K562 (cell line): ENCODE measurements around the gene RNU6-9. TPM values are rescaled to one million over a fixed set of nuclear protein-coding genes. Genes with fewer than 3 reads are reported as not detected.

Source experiments
- ATAC-seq: fragments of 200-7000 bp; cut with Tn5 transposase; 3 replicates; pipeline ENCODE4 v1.9.1; 2020; ENCODE audit warnings: moderate library complexity
- BruUV-seq: library from RNA; stranded (reverse); fragments of 400-500 nt; replicated peaks from 2 replicates; lab custom pipeline; 2021; lab: Mats Ljungman, UMichigan
- CTCF ChIA-PET: fragments of 300-600 bp; formaldehyde crosslinking; extraction: SDS; loops from one replicate; lab custom pipeline; 2021; ENCODE audit warnings: low intra/inter-chr PET ratio; lab: Yijun Ruan, JAX
- POLR2A ChIA-PET: fragments of 300-600, 350-650 bp; sonication (Branson Sonifier 250); formaldehyde crosslinking; extraction: SDS; loops from one replicate; lab custom pipeline; 2021; ENCODE audit warnings: antibody characterized with exemption, inconsistent platforms; lab: Yijun Ruan, JAX
- DNase-seq, 4 experiments: peaks; one replicate each; pipeline versions ENCODE4 v3.0.0 to v3.0.0-alpha.2; 2011 to 2018; ENCODE audit warnings: low spot score in 3 of 4, mixed read lengths in 3 of 4; ENCODE audit errors: extremely low read depth in 1 of 4
- FAIRE-seq: peaks from 2 replicates; lab custom pipeline; 2011; peaks lifted over from hg19 to GRCh38; lab: Jason Lieb, UNC
- H2AFZ ChIP-seq: 2 replicates; pipeline ENCODE4 v1.6.0; 2011; ENCODE audit warnings: low read depth, low read length, control low read depth, inconsistent platforms
- H3K27ac ChIP-seq: fragments of 200-600 bp; 3 replicates; pipeline ENCODE4 v1.8.0; 2011; ENCODE audit warnings: low read depth, mild to moderate bottlenecking, control low read depth, inconsistent platforms, low read length, moderate library complexity, mixed read lengths; ENCODE audit errors: extremely low read depth
- H3K27me3 ChIP-seq, 2 experiments: fragments of 300-600 bp in 1 of 2; 2 replicates in 1 of 2; 3 replicates in 1 of 2; pipeline versions ENCODE4 v1.6.0 to v1.8.0; 2011; ENCODE audit warnings: inconsistent platforms in 2 of 2, low read length in 2 of 2, mild to moderate bottlenecking in 1 of 2, mixed read lengths in 1 of 2, moderate library complexity in 1 of 2; ENCODE audit not compliant: control insufficient read depth in 2 of 2, insufficient read depth in 2 of 2
- H3K36me3 ChIP-seq: fragments of 300-600 bp; 3 replicates; pipeline ENCODE4 v1.8.0; 2011; ENCODE audit warnings: mild to moderate bottlenecking, low read length, inconsistent platforms; ENCODE audit not compliant: control insufficient read depth, insufficient read depth
- H3K4me1 ChIP-seq, 2 experiments: fragments of 200-600 bp in 1 of 2; replicated peaks in 1 of 2; 2 replicates in 1 of 2; 3 replicates in 1 of 2; pipeline versions ENCODE4 v1.5.1 to v1.8.0; 2011; ENCODE audit warnings: inconsistent platforms in 2 of 2, low read length in 2 of 2, mild to moderate bottlenecking in 1 of 2, mixed read lengths in 1 of 2, moderate library complexity in 1 of 2; ENCODE audit not compliant: control insufficient read depth in 2 of 2, insufficient read depth in 2 of 2
- H3K4me2 ChIP-seq: 2 replicates; pipeline ENCODE4 v1.6.1; 2011; ENCODE audit warnings: low read length, control low read depth, inconsistent platforms, mixed read lengths; ENCODE audit not compliant: insufficient read depth
- H3K4me3 ChIP-seq: fragments of 200-600 bp; sonication (generic), shearing (Covaris generic); 2 replicates; pipeline ENCODE4 v1.5.1; 2016; ENCODE audit warnings: control low read depth, inconsistent platforms
- H3K79me2 ChIP-seq: fragments of 200-600 bp; 3 replicates; pipeline ENCODE4 v1.8.0; 2011; ENCODE audit warnings: low read length, inconsistent platforms; ENCODE audit not compliant: control insufficient read depth, insufficient read depth
- H3K9ac ChIP-seq, 2 experiments: 2 replicates each; pipeline versions ENCODE4 v1.6.0 to v1.6.1; 2011; ENCODE audit warnings: low read depth in 2 of 2, low read length in 2 of 2, control low read depth in 1 of 2, inconsistent platforms in 1 of 2, mild to moderate bottlenecking in 1 of 2, mixed read lengths in 1 of 2; ENCODE audit not compliant: insufficient read depth in 1 of 2
- H3K9me1 ChIP-seq: one replicate; pipeline ENCODE4 v1.6.0; 2011; ENCODE audit warnings: inconsistent platforms, mild to moderate bottlenecking, low read length, moderate library complexity; ENCODE audit not compliant: control insufficient read depth, insufficient read depth
- H3K9me3 ChIP-seq: replicated peaks from 2 replicates; pipeline ENCODE4 v1.5.1; 2011; ENCODE audit warnings: low read depth, low read length, inconsistent platforms; ENCODE audit not compliant: control insufficient read depth, insufficient read depth
- H4K20me1 ChIP-seq: replicated peaks from 2 replicates; pipeline ENCODE4 v1.6.1; 2011; ENCODE audit warnings: low read length, inconsistent platforms, mixed read lengths; ENCODE audit not compliant: control insufficient read depth, insufficient read depth
- CHD4 ChIP-seq: fragments of 200-600 bp; sonication (generic); IDR thresholded peaks from 3 replicates; pipeline ENCODE4 v1.6.1; 2012; ENCODE audit warnings: low read depth, mild to moderate bottlenecking, mixed read lengths, low read length, inconsistent platforms; ENCODE audit not compliant: insufficient read depth, insufficient replicate concordance, poor library complexity, severe bottlenecking
- E2F5 ChIP-seq: sonication (generic); formaldehyde crosslinking; IDR thresholded peaks from 2 replicates; pipeline ENCODE4 v1.8.0; 2022; ENCODE audit warnings: mild to moderate bottlenecking, missing genetic modification reagents
- GABPA ChIP-seq: fragments of 200-800 bp; sonication (Bioruptor generic); conservative IDR thresholded peaks from 2 replicates; pipeline ENCODE4 v1.6.1; 2016; ENCODE audit warnings: low read depth, missing genetic modification characterization, missing compliant biosample characterization
- HNRNPH1 ChIP-seq: fragments of 200-400 bp; formaldehyde crosslinking; optimal IDR thresholded peaks from 2 replicates; pipeline ENCODE3; 2017; ENCODE audit warnings: low read depth, mild to moderate bottlenecking, low read length, moderate library complexity
- MBD1 ChIP-seq: fragments of 250-450 bp; sonication (Bioruptor Pico); IDR thresholded peaks from 2 replicates; pipeline ENCODE4 v1.8.0; 2022; ENCODE audit warnings: inconsistent platforms
- MCM2 ChIP-seq: fragments of 450-650 bp; IDR thresholded peaks from 2 replicates; pipeline ENCODE4 v1.6.1; 2017; ENCODE audit warnings: low read depth, mild to moderate bottlenecking
- NR2F6 ChIP-seq: fragments of 450-650 bp; formaldehyde crosslinking; IDR thresholded peaks from 2 replicates; pipeline ENCODE4 v1.4.0; 2020; ENCODE audit warnings: mild to moderate bottlenecking
- RBM39 ChIP-seq: fragments of 200-400 bp; formaldehyde crosslinking; optimal IDR thresholded peaks from 2 replicates; pipeline ENCODE3; 2018; ENCODE audit warnings: low read depth, low read length
- TRIM24 ChIP-seq, 2 experiments: fragments of 450-650 bp; IDR thresholded peaks; 2 replicates each; pipeline ENCODE4 v1.6.1; 2016
- ZBTB2 ChIP-seq: fragments of 450-650 bp; IDR thresholded peaks from 2 replicates; pipeline ENCODE4 v1.6.1; 2016; ENCODE audit warnings: antibody characterized with exemption
- ZKSCAN8 ChIP-seq: fragments of 200-800 bp; sonication (Bioruptor generic); IDR thresholded peaks from 2 replicates; pipeline ENCODE4 v1.6.1; 2016; ENCODE audit warnings: missing genetic modification characterization, missing compliant biosample characterization
- ZNF589 ChIP-seq: fragments of 200-800 bp; sonication (Bioruptor generic); IDR thresholded peaks from 2 replicates; pipeline ENCODE4 v1.6.1; 2016; ENCODE audit warnings: low read depth, missing genetic modification characterization, missing compliant biosample characterization
- ZNF785 ChIP-seq: fragments of 250-450 bp; sonication (Bioruptor Pico); IDR thresholded peaks from 2 replicates; pipeline ENCODE4 v1.4.0; 2020; ENCODE audit warnings: mild to moderate bottlenecking
- WGBS: fragments of 100-300 bp; shearing (Covaris generic); methylation state at CpG from one replicate; pipeline ENCODE4 v1.1.6; 2016; ENCODE audit warnings: low coverage, mixed read lengths; ENCODE audit not compliant: insufficient coverage; ENCODE audit errors: missing lambda C conversion rate; 5-methylcytosine and 5-hydroxymethylcytosine counted together
- in situ Hi-C: fragments of 300-500 bp; cut with MboI; formaldehyde crosslinking; loops from 4 replicates; pipeline ENCODE4 v1.15.0; 2018; ENCODE audit warnings: inconsistent platforms, mixed read lengths
- intact Hi-C: fragments of 100-400 bp; cut with micrococcal nuclease; formaldehyde crosslinking; loops from 2 replicates; pipeline ENCODE4 v1.14.2; 2022
- polyA plus RNA-seq, 8 experiments: library from polyadenylated mRNA; depleted of rRNA in 4 of 8; stranded (reverse) in 5 of 8; unstranded in 3 of 8; fragments of >200 nt; fragmentation: Nextera tagmentation in 2 of 8; fragmentation: Illumina TruSeq in 1 of 8; extraction: Ambion mirVana in 2 of 8; extraction: Trizol in 1 of 8; gene quantifications; 2 replicates each; pipeline versions ENCODE4 v1.2.1 to v1.2.3, GENCODE V29; 2011 to 2014; ENCODE audit warnings: inconsistent platforms in 1 of 8, missing spikeins in 1 of 8
- total RNA-seq, 7 experiments: library from RNA; depleted of rRNA in 6 of 7; stranded (reverse); fragments of >200 nt in 6 of 7; fragmentation: Illumina TruSeq in 2 of 7; extraction: Trizol in 2 of 7; gene quantifications; 2 replicates each; pipeline versions ENCODE4 v1.2.1 to v1.2.3, GENCODE V29; 2011 to 2021; ENCODE audit warnings: low replicate concordance in 1 of 7

RNU6-9 gene
- total and polyA plus RNA-seq, 9 of the 15 experiments (the other 6 are each of a cell fraction or from before 2014, with no cell fraction given), result not detected

- TF ChIP-seq E2F5 (CRISPR knock-in tag) (no peak), NR2F6 (CRISPR knock-in tag) (no peak)
These were observed 26.1 kb downstream of the RNU6-9 start (continued) for GRCh38 chr19:919199-920050.

- H3K4me2 ChIP-seq, result no peak overlapping the region
- POLR2A ChIA-PET, result interaction anchor here (0.6 kb wide), 2 partner anchors 64 to 81 kb away, joined by 3 read pairs; partner anchors contain the start of gene WDR18
- peaks cover 47% of the 10 kb centered on the region for H3K79me2 ChIP-seq
- in situ Hi-C loops, result loop anchor here (5.0 kb wide), 3 partner anchors 62 to 322 kb away; partner anchors contain the start of genes ATP5F1D and WDR18
- no peak overlapping the region for H3K27ac ChIP-seq
- CTCF ChIA-PET, result interaction anchor here (0.6 to 8.8 kb wide), 4 partner anchors 62 to 321 kb away, joined by 6 to 158 read pairs (median 52); partner anchors contain the start of genes ATP5F1D and WDR18
- DNase-seq (no peak), ATAC-seq (no peak), FAIRE-seq (no peak)
- intact Hi-C loops, result no loop called here
- H3K4me3 ChIP-seq, result no peak overlapping the region
- peaks cover 8% of the 10 kb centered on the region; the same call in 1 of the 3 replicates for H3K36me3 ChIP-seq
- WGBS, result 97% methylated on average over 22 of the region's 84 CpGs
- H3K9ac ChIP-seq, result no peak overlapping the region
- no TSS peak for BruUV-seq
- no peak overlapping the region for H2AFZ ChIP-seq
- H4K20me1 ChIP-seq, result no peaks in the 10 kb centered on the region
- H3K9me1 ChIP-seq, result no peaks in the 10 kb centered on the region
- no peaks in the 10 kb centered on the region for H3K9me3 ChIP-seq
- no peaks in the 10 kb centered on the region for H3K27me3 ChIP-seq
- H3K4me1 ChIP-seq, result peaks cover 8 to 78% of the 10 kb centered on the region in 2 experiments; a peak in 4 of 5 replicates
- TF ChIP-seq MBD1 (CRISPR knock-in tag) (no peak), ZNF785 (CRISPR knock-in tag) (no peak), MCM2 (no peak), ZKSCAN8 (CRISPR knock-in tag) (no peak), ZNF589 (CRISPR knock-in tag) (no peak), GABPA (tag) (no peak), HNRNPH1 (no peak), ZBTB2 (no peak), RBM39 (no peak), TRIM24 (IDR thresholded peaks at IDR 0.05) (no peak), CHD4 (no peak)
These were observed 27.0 kb downstream of the RNU6-9 start for GRCh38 chr19:920051-920864.
